ENCODE results near the gene JMJD4.

- TF ChIP-seq CTCF (IDR thresholded peaks at IDR 0.05) (no peak), POLR2A (IDR thresholded peaks at IDR 0.05) (no peak)
Measured at GRCh38 chr1:227757781-227758180, 22.7 kb upstream of the JMJD4 start.

Measured in adrenal gland (tissue), 5 donors.